Kidney epithelial cell (primary cell): ENCODE measurements around the gene PHF3. TPM values are rescaled to one million over a fixed set of nuclear protein-coding genes. Genes with fewer than 3 reads are reported as not detected.

Experiments
- DNase-seq: peaks from one replicate; pipeline ENCODE4 v3.0.0-alpha.2; 2010; ENCODE audit warnings: low read depth
- H3K27me3 ChIP-seq: 2 replicates; pipeline ENCODE4 v1.6.0; 2011; ENCODE audit warnings: low read length; ENCODE audit not compliant: control insufficient read depth, insufficient read depth
- H3K36me3 ChIP-seq: 2 replicates; pipeline ENCODE4 v1.5.1; 2011; ENCODE audit warnings: low read length; ENCODE audit not compliant: control insufficient read depth, insufficient read depth
- H3K4me3 ChIP-seq: 2 replicates; pipeline ENCODE4 v1.5.1; 2011; ENCODE audit warnings: low read depth, mild to moderate bottlenecking, control low read depth, low read length
- CTCF ChIP-seq: IDR thresholded peaks from 2 replicates; pipeline ENCODE4 v1.5.1; 2011; ENCODE audit warnings: mild to moderate bottlenecking, moderate library complexity, low read length, control low read depth, inconsistent platforms; ENCODE audit not compliant: insufficient read depth, poor library complexity, severe bottlenecking
- total RNA-seq: library from RNA; depleted of rRNA; stranded (reverse); fragments of >200 nt; gene quantifications from 2 replicates; pipeline ENCODE4 v1.2.3, GENCODE V29; 2015

Gene PHF3
- total RNA-seq, 1 donor from 2014 or later, result 45.7 TPM

GRCh38 chr6:63660757-63661156 is 25.2 kb downstream of the PHF3 start:
- no peaks in the 10 kb centered on the region for H3K36me3 ChIP-seq
- no peaks in the 10 kb centered on the region for H3K27me3 ChIP-seq
- no peak for TF ChIP-seq CTCF
- no peak for DNase-seq
- H3K4me3 ChIP-seq, result no peak overlapping the region

GRCh38 chr6:63661769-63662168 is 26.2 kb downstream of the PHF3 start:
- Histone ChIP-seq H3K27me3 (no peaks in the 10 kb centered on the region), H3K36me3 (no peaks in the 10 kb centered on the region), H3K4me3 (no peak overlapping the region)
- no peak for DNase-seq
- TF ChIP-seq CTCF, result no peak

GRCh38 chr6:63663147-63663955 is 27.7 kb downstream of the PHF3 start:
- no peak for TF ChIP-seq CTCF
- no peaks in the 10 kb centered on the region for H3K36me3 ChIP-seq
- no peaks in the 10 kb centered on the region for H3K27me3 ChIP-seq
- no peak overlapping the region for H3K4me3 ChIP-seq
- DNase-seq, result no peak

- Histone ChIP-seq H3K27me3 (no peaks in the 10 kb centered on the region), H3K4me3 (no peak overlapping the region), H3K36me3 (no peaks in the 10 kb centered on the region)
- no peak for TF ChIP-seq CTCF
- no peak for DNase-seq
Observed at GRCh38 chr6:63663956-63664281, 28.3 kb downstream of the PHF3 start.

- Histone ChIP-seq H3K27me3 (no peaks in the 10 kb centered on the region), H3K4me3 (no peak overlapping the region), H3K36me3 (no peaks in the 10 kb centered on the region)
- TF ChIP-seq CTCF, result no peak
- no peak for DNase-seq
Observed at GRCh38 chr6:63671098-63671754, 35.6 kb downstream of the PHF3 start.
